ENCODE results near the gene SLF1. TPM values are rescaled to one million over a fixed set of nuclear protein-coding genes. Genes with fewer than 3 reads are reported as not detected.

SLF1 gene
- total and polyA plus RNA-seq, 2 of the 8 experiments (the other 6 are each of a cell fraction or from before 2014, with no cell fraction given), result 4.8 to 15.7 TPM

- H3K4ac ChIP-seq (replicated peaks; ENCODE audit: insufficient read length, low read depth, low read length), result no peak overlapping the region
- WGBS, 2 experiments (ENCODE audit: extremely low coverage in 1 of 2, insufficient coverage in 1 of 2, insufficient read length in 1 of 2, insufficient replicate concordance in 2 of 2, low coverage in 1 of 2, low lambda C conversion rate in 2 of 2, missing lambda C conversion rate in 1 of 2), result 84% methylated on average over 2 of the region's 2 CpGs; no CpG with 5 or more reads in 1 of the 2 experiments
- H4K8ac ChIP-seq (ENCODE audit: extremely low read depth, insufficient read depth, low read length), result no peak overlapping the region
- H3K9me3 ChIP-seq (ENCODE audit: insufficient read depth in 2 of 2, low read depth in 1 of 2, low read length in 1 of 2), result no peaks in the 10 kb centered on the region
- H3K4me1 ChIP-seq (replicated peaks in 1 of 4; ENCODE audit: control insufficient read depth in 3 of 4, insufficient read depth in 4 of 4, low read length in 3 of 4), result no peaks in the 10 kb centered on the region
- H2AK5ac ChIP-seq (ENCODE audit: low read depth, low read length), result no peak overlapping the region
- no peak overlapping the region for H3K27ac ChIP-seq (ENCODE audit: low read depth, low read length)
- no peaks in the 10 kb centered on the region for H3K23me2 ChIP-seq (ENCODE audit: low read depth, low read length)
- no peak overlapping the region for H4K5ac ChIP-seq (ENCODE audit: insufficient read length, low read depth, low read length)
- no peak overlapping the region for H2BK20ac ChIP-seq (ENCODE audit: low read length)
- H3K79me1 ChIP-seq (ENCODE audit: low read depth, low read length), result peaks cover under 1% of the 10 kb centered on the region; the same call in 1 of the 2 replicates
- no peak overlapping the region for H3K9ac ChIP-seq (replicated peaks in 1 of 4; ENCODE audit: extremely low read depth in 1 of 4, low read depth in 3 of 4, low read length in 3 of 4)
- ChIA-PET POLR2A (ENCODE audit: partially characterized antibody) (no interaction called here), CTCF (ENCODE audit: partially characterized antibody) (no interaction called here)
- no peak overlapping the region for H2BK12ac ChIP-seq (ENCODE audit: low read depth, low read length)
- no peak overlapping the region for H2BK15ac ChIP-seq (ENCODE audit: low read length)
- H2BK120ac ChIP-seq (replicated peaks; ENCODE audit: low read depth, low read length), result no peak overlapping the region
- H3K79me2 ChIP-seq (ENCODE audit: control insufficient read depth in 1 of 2, insufficient read depth in 2 of 2, low read length in 2 of 2), result peaks cover 0 to 22% of the 10 kb centered on the region in 2 experiments; a peak in 2 of 4 replicates
- H3K56ac ChIP-seq (replicated peaks; ENCODE audit: insufficient read length, low read depth, low read length), result no peak overlapping the region
- no peak overlapping the region for H4K91ac ChIP-seq (replicated peaks; ENCODE audit: insufficient read length, low read length)
- no peak overlapping the region for H3K23ac ChIP-seq (ENCODE audit: insufficient read length)
- peaks cover 0 to 22% (median 5%) of the 10 kb centered on the region in 4 experiments; a peak in 6 of 8 replicates for H3K36me3 ChIP-seq (ENCODE audit: control insufficient read depth in 2 of 4, insufficient read depth in 4 of 4, low read length in 3 of 4)
- H3K27me3 ChIP-seq (replicated peaks in 1 of 4; ENCODE audit: control insufficient read depth in 3 of 4, extremely low read depth in 1 of 4, insufficient read depth in 3 of 4, low read length in 3 of 4), result no peaks in the 10 kb centered on the region
- no peak overlapping the region for H3K4me3 ChIP-seq (ENCODE audit: extremely low read depth in 1 of 4, insufficient read depth in 2 of 4, low read depth in 3 of 4, low read length in 4 of 4)
- H3K18ac ChIP-seq (ENCODE audit: extremely low read depth, low read length), result no peak overlapping the region
- H3K14ac ChIP-seq (ENCODE audit: insufficient read length), result no peak overlapping the region
- peaks cover 0 to 2% of the 10 kb centered on the region in 2 experiments for H4K20me1 ChIP-seq (replicated peaks in 1 of 2; ENCODE audit: control insufficient read depth in 1 of 2, insufficient read depth in 2 of 2, low read length in 2 of 2)
- no peak overlapping the region for H3K4me2 ChIP-seq (ENCODE audit: insufficient read depth in 1 of 2, low read depth in 2 of 2, low read length in 2 of 2)
- FAIRE-seq, result no peak
- no peak for DNase-seq (ENCODE audit: low read depth in 1 of 2, low spot score in 2 of 2)
- H2AFZ ChIP-seq (ENCODE audit: low read length), result no peak overlapping the region
- no peak overlapping the region for H2BK5ac ChIP-seq (ENCODE audit: low read depth, low read length)
- TF ChIP-seq SAP30 (IDR thresholded peaks at IDR 0.05; ENCODE audit: insufficient read depth, insufficient replicate concordance, low read length), result no peak
- TF ChIP-seq POLR2A (IDR thresholded peaks at IDR 0.05; ENCODE audit: control extremely low read depth in 1 of 2, low read depth in 2 of 2, low read length in 2 of 2), result no peak
- no peak for TF ChIP-seq HDAC2 (IDR thresholded peaks at IDR 0.05; ENCODE audit: borderline replicate concordance in 1 of 2, low read depth in 2 of 2, low read length in 2 of 2)
- TF ChIP-seq PHF8 (conservative IDR thresholded peaks at IDR 0.05; ENCODE audit: low read depth, low read length), result no peak
- no peak for TF ChIP-seq NANOG (IDR thresholded peaks at IDR 0.05; ENCODE audit: insufficient read depth, low read depth, low read length, poor library complexity, severe bottlenecking)
- no peak for TF ChIP-seq GTF2F1 (IDR thresholded peaks at IDR 0.05; ENCODE audit: borderline replicate concordance, low read depth, low read length)
- no peak for TF ChIP-seq USF2 (IDR thresholded peaks at IDR 0.05; ENCODE audit: low read length)
- TF ChIP-seq GABPA (IDR thresholded peaks at IDR 0.05; ENCODE audit: borderline replicate concordance, insufficient read depth, low read length), result no peak
- TF ChIP-seq TAF1 (IDR thresholded peaks at IDR 0.05; ENCODE audit: low read depth, low read length), result no peak
- no peak for TF ChIP-seq RAD21 (IDR thresholded peaks at IDR 0.05 in 1 of 2, conservative IDR thresholded peaks at IDR 0.05 in 1 of 2; ENCODE audit: low read depth in 2 of 2, low read length in 2 of 2)
- no peak for TF ChIP-seq ZNF274 (IDR thresholded peaks at IDR 0.05; ENCODE audit: borderline replicate concordance, extremely low read depth, low read length)
- TF ChIP-seq SIN3A (conservative IDR thresholded peaks at IDR 0.05 in 1 of 2, IDR thresholded peaks at IDR 0.05 in 1 of 2; ENCODE audit: low read depth in 1 of 2, low read length in 2 of 2), result no peak
These were observed 13.6 kb downstream of the SLF1 start for GRCh38 chr5:94632024-94632423.
